Measurements from ENCODE around the gene BBS1.

GRCh38 chr11:66509131-66509561 lies 1.3 kb upstream of the BBS1 start:
- TF ChIP-seq, protein P1, sequence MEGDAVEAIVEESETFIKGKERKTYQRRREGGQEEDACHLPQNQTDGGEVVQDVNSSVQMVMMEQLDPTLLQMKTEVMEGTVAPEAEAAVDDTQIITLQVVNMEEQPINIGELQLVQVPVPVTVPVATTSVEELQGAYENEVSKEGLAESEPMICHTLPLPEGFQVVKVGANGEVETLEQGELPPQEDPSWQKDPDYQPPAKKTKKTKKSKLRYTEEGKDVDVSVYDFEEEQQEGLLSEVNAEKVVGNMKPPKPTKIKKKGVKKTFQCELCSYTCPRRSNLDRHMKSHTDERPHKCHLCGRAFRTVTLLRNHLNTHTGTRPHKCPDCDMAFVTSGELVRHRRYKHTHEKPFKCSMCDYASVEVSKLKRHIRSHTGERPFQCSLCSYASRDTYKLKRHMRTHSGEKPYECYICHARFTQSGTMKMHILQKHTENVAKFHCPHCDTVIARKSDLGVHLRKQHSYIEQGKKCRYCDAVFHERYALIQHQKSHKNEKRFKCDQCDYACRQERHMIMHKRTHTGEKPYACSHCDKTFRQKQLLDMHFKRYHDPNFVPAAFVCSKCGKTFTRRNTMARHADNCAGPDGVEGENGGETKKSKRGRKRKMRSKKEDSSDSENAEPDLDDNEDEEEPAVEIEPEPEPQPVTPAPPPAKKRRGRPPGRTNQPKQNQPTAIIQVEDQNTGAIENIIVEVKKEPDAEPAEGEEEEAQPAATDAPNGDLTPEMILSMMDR (conservative IDR thresholded peaks at IDR 0.05) = no peak
- no peak for TF ChIP-seq EZH2 (IDR thresholded peaks at IDR 0.05; ENCODE audit: low read depth)

Measured in PC-9 (cell line).